ENCODE data around the gene NUP93. TPM values are rescaled to one million over a fixed set of nuclear protein-coding genes. Genes with fewer than 3 reads are reported as not detected.

The NUP93 gene
- total and polyA plus RNA-seq, 7 donors: 13.8 to 35.8 (median 21.4) TPM

DNA sequence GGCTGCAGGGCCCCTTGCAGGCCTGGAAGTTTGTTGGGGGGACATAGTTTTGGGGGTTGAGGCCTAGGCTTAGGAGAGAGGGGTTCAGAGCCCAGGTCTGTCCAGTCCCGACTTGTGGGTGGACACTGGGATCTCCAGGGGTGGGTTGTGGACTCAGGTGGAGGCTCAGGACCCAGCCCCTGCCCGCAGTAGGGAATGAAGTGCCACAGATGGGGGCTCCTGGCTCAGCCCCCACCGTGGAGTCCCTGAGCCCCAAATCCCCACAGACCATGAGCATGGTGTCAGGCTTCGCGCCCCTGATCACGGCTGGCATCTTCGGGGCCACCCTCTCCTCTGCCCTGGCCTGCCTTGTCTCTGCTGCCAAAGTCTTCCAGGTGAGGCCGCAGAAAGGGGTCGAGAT is 149.3 kb downstream of the NUP93 start:
- intact Hi-C loops (cut with DNase I): no loop called here
- no peaks in the 10 kb centered on the region for H3K36me3 ChIP-seq
- H3K4me3 ChIP-seq: no peak overlapping the region
- no peaks in the 10 kb centered on the region for H3K27me3 ChIP-seq
- H3K9me3 ChIP-seq: no peaks in the 10 kb centered on the region
- no peak for DNase-seq
- no peak overlapping the region for H3K27ac ChIP-seq
- no peak for TF ChIP-seq POLR2A (IDR thresholded peaks at IDR 0.05)
- TF ChIP-seq EP300 (IDR thresholded peaks at IDR 0.05): no peak
- TF ChIP-seq, protein P1, sequence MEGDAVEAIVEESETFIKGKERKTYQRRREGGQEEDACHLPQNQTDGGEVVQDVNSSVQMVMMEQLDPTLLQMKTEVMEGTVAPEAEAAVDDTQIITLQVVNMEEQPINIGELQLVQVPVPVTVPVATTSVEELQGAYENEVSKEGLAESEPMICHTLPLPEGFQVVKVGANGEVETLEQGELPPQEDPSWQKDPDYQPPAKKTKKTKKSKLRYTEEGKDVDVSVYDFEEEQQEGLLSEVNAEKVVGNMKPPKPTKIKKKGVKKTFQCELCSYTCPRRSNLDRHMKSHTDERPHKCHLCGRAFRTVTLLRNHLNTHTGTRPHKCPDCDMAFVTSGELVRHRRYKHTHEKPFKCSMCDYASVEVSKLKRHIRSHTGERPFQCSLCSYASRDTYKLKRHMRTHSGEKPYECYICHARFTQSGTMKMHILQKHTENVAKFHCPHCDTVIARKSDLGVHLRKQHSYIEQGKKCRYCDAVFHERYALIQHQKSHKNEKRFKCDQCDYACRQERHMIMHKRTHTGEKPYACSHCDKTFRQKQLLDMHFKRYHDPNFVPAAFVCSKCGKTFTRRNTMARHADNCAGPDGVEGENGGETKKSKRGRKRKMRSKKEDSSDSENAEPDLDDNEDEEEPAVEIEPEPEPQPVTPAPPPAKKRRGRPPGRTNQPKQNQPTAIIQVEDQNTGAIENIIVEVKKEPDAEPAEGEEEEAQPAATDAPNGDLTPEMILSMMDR (IDR thresholded peaks at IDR 0.05): no peak
- no peak for TF ChIP-seq POLR2AphosphoS5 (IDR thresholded peaks at IDR 0.05)
- H3K4me1 ChIP-seq: no peaks in the 10 kb centered on the region
- 85 to 87% methylated on average over 9 of the region's 9 CpGs for WGBS, 2 donors

DNA sequence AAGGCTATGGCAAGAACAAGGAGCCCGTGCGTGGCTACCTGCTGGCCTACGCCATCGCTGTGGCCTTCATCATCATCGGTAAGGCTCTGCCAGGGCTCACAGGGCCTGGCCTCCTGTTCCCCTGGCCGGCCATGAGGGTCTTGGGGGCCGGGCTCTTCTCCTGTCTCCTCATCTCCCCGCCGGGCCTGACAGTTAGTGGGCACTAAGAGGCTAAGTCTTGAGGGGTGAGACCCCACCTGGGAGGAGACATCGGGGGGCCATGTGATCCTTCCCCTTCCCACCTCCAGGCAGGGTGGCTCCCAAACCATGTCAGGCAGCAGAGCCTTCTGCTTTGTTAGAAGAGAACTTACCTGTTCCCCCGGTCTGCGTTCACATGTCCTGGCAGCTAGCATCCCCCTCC is 150.2 kb downstream of the NUP93 start:
- H3K9me3 ChIP-seq: no peaks in the 10 kb centered on the region
- intact Hi-C loops (cut with DNase I): no loop called here
- 88 to 94% methylated on average over 12 of the region's 12 CpGs for WGBS, 2 donors
- TF ChIP-seq EP300 (IDR thresholded peaks at IDR 0.05) (no peak), POLR2AphosphoS5 (IDR thresholded peaks at IDR 0.05) (no peak), POLR2A (IDR thresholded peaks at IDR 0.05) (no peak)
- TF ChIP-seq, protein P1 (IDR thresholded peaks at IDR 0.05): no peak
- no peak overlapping the region for H3K4me3 ChIP-seq
- no peaks in the 10 kb centered on the region for H3K36me3 ChIP-seq
- no peak overlapping the region for H3K27ac ChIP-seq
- H3K4me1 ChIP-seq: no peaks in the 10 kb centered on the region
- DNase-seq: no peak
- H3K27me3 ChIP-seq: no peaks in the 10 kb centered on the region

DNA sequence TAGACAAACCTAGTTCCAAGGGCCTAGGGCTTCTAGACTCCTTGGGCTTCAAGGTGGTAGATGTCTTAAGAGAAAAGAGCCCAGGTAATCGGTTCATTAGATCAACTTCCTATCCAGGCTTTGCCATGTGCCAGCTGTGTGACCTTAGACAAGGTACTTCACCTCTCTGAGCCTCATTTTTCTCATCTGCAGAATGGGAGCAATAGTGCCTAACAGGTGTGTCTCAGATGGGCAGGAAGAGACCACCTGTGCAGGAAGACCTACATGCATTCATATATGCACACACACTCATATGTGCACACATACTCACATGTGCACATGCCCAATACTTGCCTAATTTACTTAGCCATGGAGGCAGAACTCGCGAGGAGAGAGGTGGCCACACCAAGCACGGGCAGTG is 150.8 kb downstream of the NUP93 start:
- H3K9me3 ChIP-seq: no peaks in the 10 kb centered on the region
- no peak overlapping the region for H3K4me3 ChIP-seq
- 93% methylated on average over 4 of the region's 4 CpGs for WGBS, 2 donors
- H3K27me3 ChIP-seq: no peaks in the 10 kb centered on the region
- no peaks in the 10 kb centered on the region for H3K4me1 ChIP-seq
- no peak for TF ChIP-seq POLR2AphosphoS5 (IDR thresholded peaks at IDR 0.05)
- TF ChIP-seq, protein P1 (IDR thresholded peaks at IDR 0.05): no peak
- TF ChIP-seq EP300 (IDR thresholded peaks at IDR 0.05): no peak
- TF ChIP-seq POLR2A (IDR thresholded peaks at IDR 0.05): no peak
- no peak for DNase-seq
- intact Hi-C loops (cut with DNase I): no loop called here
- H3K27ac ChIP-seq: no peak overlapping the region
- H3K36me3 ChIP-seq: no peaks in the 10 kb centered on the region

DNA sequence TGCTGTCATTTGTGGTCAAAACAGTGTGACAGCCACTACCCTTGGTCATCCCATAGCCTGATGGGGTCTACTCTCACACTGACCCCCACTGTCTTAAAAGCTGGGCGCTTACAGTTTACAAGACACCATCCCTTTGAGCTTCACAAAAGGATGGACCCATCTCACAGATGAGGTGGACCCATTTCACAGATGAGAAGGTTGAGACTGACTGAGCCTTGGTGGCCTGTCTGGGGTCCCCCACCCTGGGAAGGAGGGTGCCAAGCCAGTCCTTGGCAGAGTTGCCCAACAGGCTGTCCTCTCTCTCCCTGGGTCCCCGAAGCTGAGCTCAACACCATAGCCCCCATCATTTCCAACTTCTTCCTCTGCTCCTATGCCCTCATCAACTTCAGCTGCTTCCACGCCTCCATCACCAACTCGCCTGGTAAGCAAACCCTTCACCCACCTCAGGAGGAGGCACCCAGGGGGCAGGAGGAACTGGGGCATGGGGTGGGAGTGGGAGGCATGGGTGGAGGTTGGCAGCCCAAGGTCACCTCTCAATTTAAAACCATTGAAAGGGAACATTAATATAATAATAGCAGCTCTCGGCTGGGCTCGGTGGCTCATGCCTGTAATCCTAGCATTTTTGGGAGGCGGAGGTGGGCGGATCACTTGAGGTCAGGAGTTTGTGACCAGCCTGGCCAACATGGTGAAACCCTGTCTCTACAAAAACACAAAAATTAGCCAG is 152.3 kb downstream of the NUP93 start:
- Histone ChIP-seq H3K9me3 (no peaks in the 10 kb centered on the region), H3K4me1 (no peaks in the 10 kb centered on the region), H3K27ac (no peak overlapping the region), H3K4me3 (no peak overlapping the region), H3K27me3 (no peaks in the 10 kb centered on the region), H3K36me3 (no peaks in the 10 kb centered on the region)
- no peak for TF ChIP-seq POLR2A (IDR thresholded peaks at IDR 0.05)
- no peak for TF ChIP-seq EP300 (IDR thresholded peaks at IDR 0.05)
- TF ChIP-seq POLR2AphosphoS5 (IDR thresholded peaks at IDR 0.05): no peak
- TF ChIP-seq, protein P1 (IDR thresholded peaks at IDR 0.05): no peak
- 86 to 88% methylated on average over 8 of the region's 8 CpGs for WGBS, 2 donors
- no peak for DNase-seq
- intact Hi-C loops (cut with DNase I): no loop called here

DNA sequence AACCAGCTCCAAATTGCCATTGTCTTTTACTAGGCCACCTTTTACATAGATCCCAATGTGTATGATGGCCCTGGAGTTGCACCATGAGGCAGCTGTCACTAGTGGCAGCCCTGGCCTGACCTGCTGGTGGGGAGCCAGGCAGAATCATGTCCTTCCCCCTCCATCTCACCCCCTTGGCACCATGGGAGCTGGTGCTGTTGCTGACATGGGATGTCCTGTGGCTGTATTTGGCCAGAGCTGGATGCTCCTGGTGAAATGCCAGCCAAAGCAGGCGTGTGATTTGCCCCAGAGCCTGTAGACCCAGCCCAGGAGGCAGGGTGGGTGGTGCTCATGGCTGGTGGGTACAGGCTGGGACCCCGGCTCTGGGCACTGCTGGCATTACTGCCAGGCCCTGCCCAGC is 153.7 kb downstream of the NUP93 start:
- no peak for TF ChIP-seq POLR2AphosphoS5 (IDR thresholded peaks at IDR 0.05)
- no peak for TF ChIP-seq POLR2A (IDR thresholded peaks at IDR 0.05)
- TF ChIP-seq, protein P1 (IDR thresholded peaks at IDR 0.05): no peak
- TF ChIP-seq EP300 (IDR thresholded peaks at IDR 0.05): no peak
- H3K4me1 ChIP-seq: no peaks in the 10 kb centered on the region
- H3K27ac ChIP-seq: no peak overlapping the region
- no peaks in the 10 kb centered on the region for H3K36me3 ChIP-seq
- H3K9me3 ChIP-seq: no peaks in the 10 kb centered on the region
- no peak overlapping the region for H3K4me3 ChIP-seq
- H3K27me3 ChIP-seq: no peaks in the 10 kb centered on the region
- WGBS, 2 donors: 88 to 94% methylated on average over 2 of the region's 2 CpGs
- no peak for DNase-seq
- intact Hi-C loops (cut with DNase I): no loop called here
